ENCODE data around the gene PARD3. TPM values are rescaled to one million over a fixed set of nuclear protein-coding genes. Genes with fewer than 3 reads are reported as not detected.

Gene PARD3
- polyA plus RNA-seq, 2 of the 4 experiments (the other 2 are of a cell fraction), result 110 to 200 TPM

DNA sequence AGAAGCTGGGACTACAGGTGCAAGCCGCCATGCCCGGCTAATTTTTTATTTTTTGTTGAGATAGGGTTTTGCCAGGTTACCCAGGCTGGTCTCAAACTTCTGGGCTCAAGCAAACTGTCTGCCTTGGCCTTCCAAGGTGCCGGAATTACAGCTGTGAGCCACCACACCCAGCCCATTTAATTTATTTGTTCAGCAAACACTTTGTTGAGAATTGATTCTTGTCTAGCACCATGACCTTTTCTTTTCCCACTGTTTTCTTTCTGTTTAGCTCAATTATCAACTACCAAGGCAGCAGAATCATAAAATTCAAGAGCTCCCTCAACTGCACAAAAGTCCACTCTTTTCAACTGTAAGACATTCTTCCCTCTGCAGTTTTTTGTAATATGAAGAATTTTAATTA, 47.8 kb upstream of the PARD3 start:
- Histone ChIP-seq H3K4me3 (no peak overlapping the region), H3K4me2 (peak overlapping the region; percentile 84), H3K27ac (peak overlapping the region; percentile 57 to 62; a peak in 4 of 6 replicates), H3K9me3 (no peaks in the 10 kb centered on the region), H3K4me1 (peaks cover 46% of the 10 kb centered on the region)
- ChIA-PET CTCF (interaction anchor here (0.6 to 1.6 kb wide), 5 partner anchors 23 to 333 kb away, joined by 3 to 5 read pairs (median 4); no protein-coding TSS in a partner anchor), POLR2A (no interaction called here)
- TF ChIP-seq HEYL (CRISPR knock-in tag; IDR thresholded peaks at IDR 0.05) (no peak), HDAC2 (IDR thresholded peaks at IDR 0.05) (no peak), GATA3 (IDR thresholded peaks at IDR 0.05; ENCODE audit: borderline replicate concordance) (no peak), KDM5A (IDR thresholded peaks at IDR 0.05) (no peak), NPAS2 (CRISPR knock-in tag; IDR thresholded peaks at IDR 0.05; ENCODE audit: borderline replicate concordance) (no peak), SMC3 (IDR thresholded peaks at IDR 0.05) (no peak), RAD21 (conservative IDR thresholded peaks at IDR 0.05 in 1 of 2, IDR thresholded peaks at IDR 0.05 in 1 of 2) (no peak), TFCP2L1 (CRISPR knock-in tag; IDR thresholded peaks at IDR 0.05) (no peak)
- TF ChIP-seq, protein P1, sequence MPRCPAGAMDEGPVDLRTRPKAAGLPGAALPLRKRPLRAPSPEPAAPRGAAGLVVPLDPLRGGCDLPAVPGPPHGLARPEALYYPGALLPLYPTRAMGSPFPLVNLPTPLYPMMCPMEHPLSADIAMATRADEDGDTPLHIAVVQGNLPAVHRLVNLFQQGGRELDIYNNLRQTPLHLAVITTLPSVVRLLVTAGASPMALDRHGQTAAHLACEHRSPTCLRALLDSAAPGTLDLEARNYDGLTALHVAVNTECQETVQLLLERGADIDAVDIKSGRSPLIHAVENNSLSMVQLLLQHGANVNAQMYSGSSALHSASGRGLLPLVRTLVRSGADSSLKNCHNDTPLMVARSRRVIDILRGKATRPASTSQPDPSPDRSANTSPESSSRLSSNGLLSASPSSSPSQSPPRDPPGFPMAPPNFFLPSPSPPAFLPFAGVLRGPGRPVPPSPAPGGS (IDR thresholded peaks at IDR 0.05), result no peak
- TF ChIP-seq, protein P2, sequence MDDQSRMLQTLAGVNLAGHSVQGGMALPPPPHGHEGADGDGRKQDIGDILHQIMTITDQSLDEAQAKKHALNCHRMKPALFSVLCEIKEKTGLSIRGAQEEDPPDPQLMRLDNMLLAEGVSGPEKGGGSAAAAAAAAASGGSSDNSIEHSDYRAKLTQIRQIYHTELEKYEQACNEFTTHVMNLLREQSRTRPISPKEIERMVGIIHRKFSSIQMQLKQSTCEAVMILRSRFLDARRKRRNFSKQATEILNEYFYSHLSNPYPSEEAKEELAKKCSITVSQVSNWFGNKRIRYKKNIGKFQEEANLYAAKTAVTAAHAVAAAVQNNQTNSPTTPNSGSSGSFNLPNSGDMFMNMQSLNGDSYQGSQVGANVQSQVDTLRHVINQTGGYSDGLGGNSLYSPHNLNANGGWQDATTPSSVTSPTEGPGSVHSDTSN (IDR thresholded peaks at IDR 0.05), result no peak
- FAIRE-seq, result no peak
- ATAC-seq, result no peak
- WGBS (ENCODE audit: missing lambda C conversion rate), result 42% methylated on average over 3 of the region's 3 CpGs
- peak in 1 of 2 experiments; percentile 42 for DNase-seq (ENCODE audit: low read depth in 1 of 2, low spot score in 1 of 2)

DNA sequence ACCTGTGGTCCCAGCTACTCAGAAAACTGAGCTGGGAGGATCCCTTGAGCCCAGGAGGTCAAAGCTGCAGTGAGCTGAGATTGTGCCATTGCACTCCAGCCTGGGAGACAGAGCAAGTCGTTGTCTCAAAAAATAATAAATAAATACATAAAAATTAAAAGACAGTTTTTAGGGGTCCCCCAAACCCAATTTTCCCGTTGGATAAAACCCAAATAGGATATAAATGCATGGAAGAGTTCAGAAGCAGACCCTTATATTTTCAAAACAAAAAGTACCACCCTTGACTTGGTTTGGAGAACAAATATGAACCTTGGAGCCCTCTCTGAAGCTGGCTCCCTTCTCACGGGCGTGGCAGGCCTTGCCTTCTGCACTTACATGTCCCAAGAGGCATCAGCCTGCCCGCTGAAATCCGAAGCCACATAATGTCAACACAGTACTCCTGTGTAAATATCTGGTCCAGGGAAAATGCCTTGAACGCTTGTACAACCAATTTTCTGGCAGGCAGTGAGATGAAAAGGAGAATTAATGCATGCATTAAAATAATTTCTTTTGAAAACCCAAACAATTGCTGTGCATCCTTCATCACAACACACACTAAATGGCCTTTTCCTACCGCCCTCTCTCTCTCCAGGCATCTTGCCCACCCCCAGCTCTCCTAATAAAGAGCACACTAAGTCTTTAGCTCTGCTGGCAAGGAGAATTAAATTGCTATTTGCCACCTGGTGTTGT, 46.4 kb upstream of the PARD3 start:
- TF ChIP-seq CBX8 (IDR thresholded peaks at IDR 0.05) (no peak), HEYL (CRISPR knock-in tag; IDR thresholded peaks at IDR 0.05) (no peak), SMC3 (IDR thresholded peaks at IDR 0.05) (no peak)
- TF ChIP-seq, protein P3, sequence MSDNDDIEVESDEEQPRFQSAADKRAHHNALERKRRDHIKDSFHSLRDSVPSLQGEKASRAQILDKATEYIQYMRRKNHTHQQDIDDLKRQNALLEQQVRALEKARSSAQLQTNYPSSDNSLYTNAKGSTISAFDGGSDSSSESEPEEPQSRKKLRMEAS (IDR thresholded peaks at IDR 0.05), result 0 out of 2 replicates have a peak, but pooled peaks have one; percentile 24
- TF ChIP-seq, protein P1 (IDR thresholded peaks at IDR 0.05), result no peak

DNA sequence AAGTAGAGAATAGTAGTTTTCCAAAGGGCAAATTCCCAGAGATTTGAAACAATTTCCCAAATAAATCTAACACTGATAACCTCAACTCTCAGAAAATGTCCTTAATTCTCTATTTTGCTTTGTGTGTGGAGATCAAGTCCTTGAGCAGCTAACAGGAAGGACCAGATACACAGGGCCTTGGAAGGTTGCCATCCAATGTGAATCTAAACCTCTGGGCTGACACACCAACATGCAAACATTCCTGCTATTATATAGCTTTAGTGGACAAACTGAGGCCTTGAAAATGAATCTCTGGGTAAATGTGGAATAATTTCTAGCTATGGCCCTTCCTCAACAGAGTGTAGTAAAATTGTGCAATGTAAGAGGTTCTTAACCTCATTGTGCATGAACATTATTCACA, 44.1 kb upstream of the PARD3 start:
- POLR2A ChIA-PET, result no interaction called here
- ATAC-seq (no peak), FAIRE-seq (no peak), DNase-seq (ENCODE audit: low read depth in 1 of 2, low spot score in 1 of 2) (no peak)
- TF ChIP-seq MAFK (IDR thresholded peaks at IDR 0.05; ENCODE audit: partially characterized antibody) (peak; percentile 4), JUNB (IDR thresholded peaks at IDR 0.05) (no peak)
- TF ChIP-seq, protein P4, sequence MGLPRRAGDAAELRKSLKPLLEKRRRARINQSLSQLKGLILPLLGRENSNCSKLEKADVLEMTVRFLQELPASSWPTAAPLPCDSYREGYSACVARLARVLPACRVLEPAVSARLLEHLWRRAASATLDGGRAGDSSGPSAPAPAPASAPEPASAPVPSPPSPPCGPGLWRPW (IDR thresholded peaks at IDR 0.05), result no peak
- Histone ChIP-seq H3K27ac (no peak overlapping the region; a peak in 2 of 6 replicates), H3K4me2 (peak overlapping the region; percentile 12; the same call in 1 of the 3 replicates), H3K4me3 (no peak overlapping the region), H3K9me3 (no peaks in the 10 kb centered on the region), H3K4me1 (peaks cover 46% of the 10 kb centered on the region)
- CTCF ChIA-PET, result interaction anchor here (0.6 to 1.2 kb wide), 4 partner anchors 11 to 170 kb away, joined by 3 read pairs; no protein-coding TSS in a partner anchor

More for the DNA sequence above, 46.4 kb upstream of the PARD3 start:
- peak overlapping the region; percentile 84 for H3K4me2 ChIP-seq
- no peaks in the 10 kb centered on the region for H3K9me3 ChIP-seq
- ChIA-PET POLR2A (interaction anchor here (0.6 to 0.8 kb wide), 2 partner anchors 115 to 191 kb away, joined by 3 read pairs; no protein-coding TSS in a partner anchor), CTCF (interaction anchor here (1.0 kb wide), 1 partner anchor 13 kb away, joined by 3 read pairs; no protein-coding TSS in a partner anchor)
- H3K27ac ChIP-seq, result peak overlapping the region; percentile 55 to 57; a peak in 5 of 6 replicates
- WGBS (ENCODE audit: missing lambda C conversion rate), result 2% methylated on average over 8 of the region's 8 CpGs
- no peak overlapping the region for H3K4me3 ChIP-seq
- DNase-seq (ENCODE audit: low read depth in 1 of 2, low spot score in 1 of 2) (peak; percentile 21 to 84), ATAC-seq (peak; percentile 91 to 96), FAIRE-seq (no peak)
- peaks cover 46% of the 10 kb centered on the region for H3K4me1 ChIP-seq

Data from A549 (cell line).